ENCODE data around the gene SURF1. TPM values are rescaled to one million over a fixed set of nuclear protein-coding genes. Genes with fewer than 3 reads are reported as not detected.
A peak's percentile ranks its signal among the peaks of the same experiment; 100 is the strongest.

SURF1 gene
- total RNA-seq, 1 experiment from 2014 or later = 71.7 TPM

- TF ChIP-seq JUND (IDR thresholded peaks at IDR 0.05) = no peak
- TF ChIP-seq CTCF (IDR thresholded peaks at IDR 0.05 in 2 of 3, conservative IDR thresholded peaks at IDR 0.05 in 1 of 3; ENCODE audit: borderline replicate concordance in 1 of 3, insufficient read depth in 1 of 3, low read depth in 2 of 3, low read length in 2 of 3) = peak in 2 of 3 experiments; percentile 61 to 68; a peak in 4 of 6 replicates
- peak; percentile 63; the same call in 1 of the 2 replicates for TF ChIP-seq POLR2AphosphoS5 (IDR thresholded peaks at IDR 0.05; ENCODE audit: low read depth, low read length)
- no peak for DNase-seq (ENCODE audit: low read depth, low spot score)
- Histone ChIP-seq H3K9ac (ENCODE audit: low read length) (no peak overlapping the region), H3K4me2 (ENCODE audit: low read length) (no peak overlapping the region), H3K79me2 (ENCODE audit: insufficient read depth, low read length) (peaks cover 60% of the 10 kb centered on the region), H3K36me3 (ENCODE audit: control insufficient read depth in 1 of 2, insufficient read depth in 2 of 2, low read length in 2 of 2) (peaks cover 33 to 50% of the 10 kb centered on the region in 2 experiments), H3K27me3 (ENCODE audit: insufficient read depth, low read length) (no peaks in the 10 kb centered on the region), H3K4me1 (ENCODE audit: control insufficient read depth in 1 of 2, insufficient read depth in 2 of 2, low read length in 2 of 2) (peaks cover 6 to 29% of the 10 kb centered on the region in 2 experiments; a peak in 3 of 4 replicates), H3K4me3 (replicated peaks in 1 of 2; ENCODE audit: low read depth in 1 of 2, low read length in 2 of 2) (no peak overlapping the region), H2AFZ (ENCODE audit: low read depth, low read length, poor library complexity, severe bottlenecking) (no peak overlapping the region), H4K20me1 (ENCODE audit: insufficient read depth) (peaks cover 10% of the 10 kb centered on the region; the same call in 1 of the 2 replicates), H3K9me3 (ENCODE audit: control insufficient read depth in 1 of 2, insufficient read depth in 1 of 2, low read depth in 1 of 2, low read length in 2 of 2) (no peaks in the 10 kb centered on the region), H3K9me2 (ENCODE audit: insufficient read depth) (no peaks in the 10 kb centered on the region), H3K27ac (ENCODE audit: low read depth, low read length) (peak overlapping the region; percentile 11; the same call in 1 of the 2 replicates)
- ChIA-PET POLR2A (interaction anchor here (1.1 to 1.3 kb wide), 3 partner anchors 13 to 113 kb away, joined by 3 read pairs; partner anchors contain the start of gene CACFD1), RAD21 (ENCODE audit: low non-redundant PET in 1 of 2, low total read pairs in 2 of 2, uncharacterized antibody in 2 of 2, unreplicated experiment in 2 of 2) (no interaction called here), CTCF (no interaction called here)
- BruUV-seq (replicated peaks) = TSS peak; percentile 2
- intact Hi-C loops (cut with micrococcal nuclease) = loop anchor here (10.0 kb wide), 1 partner anchor 643 kb away; the partner anchor contains the start of gene VAV2
- peak; percentile 37 for ATAC-seq
Observed at GRCh38 chr9:133351908-133352634, 4.2 kb downstream of the SURF1 start.

GRCh38 chr9:133351526-133351907, 4.8 kb downstream of the SURF1 start:
- peaks cover 10% of the 10 kb centered on the region; the same call in 1 of the 2 replicates for H4K20me1 ChIP-seq (ENCODE audit: insufficient read depth)
- intact Hi-C loops (cut with micrococcal nuclease) = loop anchor here (10.0 kb wide), 1 partner anchor 643 kb away; the partner anchor contains the start of gene VAV2
- DNase-seq (ENCODE audit: low read depth, low spot score) = no peak
- no peak overlapping the region for H3K4me2 ChIP-seq (ENCODE audit: low read length)
- no peak overlapping the region for H3K4me3 ChIP-seq (replicated peaks in 1 of 2; ENCODE audit: low read depth in 1 of 2, low read length in 2 of 2)
- no peak for ATAC-seq
- H2AFZ ChIP-seq (ENCODE audit: low read depth, low read length, poor library complexity, severe bottlenecking) = no peak overlapping the region
- BruUV-seq (replicated peaks) = no TSS peak
- peaks cover 8 to 32% of the 10 kb centered on the region in 2 experiments for H3K4me1 ChIP-seq (ENCODE audit: control insufficient read depth in 1 of 2, insufficient read depth in 2 of 2, low read length in 2 of 2)
- H3K36me3 ChIP-seq (ENCODE audit: control insufficient read depth in 1 of 2, insufficient read depth in 2 of 2, low read length in 2 of 2) = peaks cover 33 to 50% of the 10 kb centered on the region in 2 experiments
- peak overlapping the region; percentile 11; the same call in 1 of the 2 replicates for H3K27ac ChIP-seq (ENCODE audit: low read depth, low read length)
- H3K9me2 ChIP-seq (ENCODE audit: insufficient read depth) = no peaks in the 10 kb centered on the region
- ChIA-PET CTCF (interaction anchor here (0.7 to 0.8 kb wide), 2 partner anchors 10 to 135 kb away, joined by 3 read pairs; no protein-coding TSS in a partner anchor), POLR2A (interaction anchor here (1.1 to 1.3 kb wide), 2 partner anchors 13 to 113 kb away, joined by 3 read pairs; no protein-coding TSS in a partner anchor), RAD21 (ENCODE audit: low non-redundant PET in 1 of 2, low total read pairs in 2 of 2, uncharacterized antibody in 2 of 2, unreplicated experiment in 2 of 2) (no interaction called here)
- H3K27me3 ChIP-seq (ENCODE audit: insufficient read depth, low read length) = no peaks in the 10 kb centered on the region
- peaks cover 61% of the 10 kb centered on the region for H3K79me2 ChIP-seq (ENCODE audit: insufficient read depth, low read length)
- H3K9ac ChIP-seq (ENCODE audit: low read length) = no peak overlapping the region
- H3K9me3 ChIP-seq (ENCODE audit: control insufficient read depth in 1 of 2, insufficient read depth in 1 of 2, low read depth in 1 of 2, low read length in 2 of 2) = no peaks in the 10 kb centered on the region
- no peak for TF ChIP-seq ZBTB33 (IDR thresholded peaks at IDR 0.05; ENCODE audit: extremely low read depth, insufficient replicate concordance, low read length)
- no peak for TF ChIP-seq TCF7L2 (IDR thresholded peaks at IDR 0.05; ENCODE audit: borderline replicate concordance, extremely low read depth, insufficient read depth, insufficient read length)
- no peak for TF ChIP-seq ELF1 (IDR thresholded peaks at IDR 0.05; ENCODE audit: borderline replicate concordance, low read depth)
- TF ChIP-seq CTCF (IDR thresholded peaks at IDR 0.05 in 2 of 3, conservative IDR thresholded peaks at IDR 0.05 in 1 of 3; ENCODE audit: borderline replicate concordance in 1 of 3, insufficient read depth in 1 of 3, low read depth in 2 of 3, low read length in 2 of 3) = no peak
- no peak for TF ChIP-seq CEBPB (IDR thresholded peaks at IDR 0.05; ENCODE audit: low read depth)
- no peak for TF ChIP-seq CBX3 (IDR thresholded peaks at IDR 0.05; ENCODE audit: low read depth)

Measured in HCT116 (cell line).